OCI-LY3 (cell line): ENCODE measurements around the gene BLOC1S4.
"Not testable (repeated sequence)": the region's sequence is repeated elsewhere in the genome, so short reads cannot be mapped to it uniquely, and the experiment has no call there.

Experiments
- H2AFZ ChIP-seq: fragments of 200-600, 300-600 bp; shearing (Covaris generic); 2 replicates; pipeline ENCODE4 v1.6.0; 2014; ENCODE audit warnings: antibody characterized with exemption, low read depth, low read length
- H3K27ac ChIP-seq: fragments of 200-600, 300-600 bp; sonication (generic); 2 replicates; pipeline ENCODE4 v1.5.1; 2014; ENCODE audit warnings: mild to moderate bottlenecking, low read length, moderate library complexity, mixed read lengths
- H3K27me3 ChIP-seq: fragments of 200-600, 300-600 bp; sonication (generic); 2 replicates; pipeline ENCODE4 v1.6.1; 2014; ENCODE audit warnings: low read depth, low read length, mixed read lengths
- H3K36me3 ChIP-seq: fragments of 200-600, 300-600 bp; sonication (generic); replicated peaks from 2 replicates; pipeline ENCODE3; 2014; ENCODE audit warnings: low read depth, low read length, mixed read lengths
- H3K4me1 ChIP-seq: fragments of 300-600, 200-600 bp; sonication (generic); 2 replicates; pipeline ENCODE4 v1.6.1; 2014; ENCODE audit warnings: low read length, mixed read lengths
- H3K4me2 ChIP-seq: fragments of 200-600, 300-600 bp; sonication (generic); 2 replicates; pipeline ENCODE4 v1.6.1; 2014; ENCODE audit warnings: low read length, mixed read lengths
- H3K4me3 ChIP-seq: fragments of 300-600, 200-600 bp; sonication (generic); 2 replicates; pipeline ENCODE4 v1.5.1; 2014; ENCODE audit warnings: antibody characterized with exemption, mild to moderate bottlenecking, low read length, moderate library complexity
- H3K79me2 ChIP-seq: fragments of 300-600, 200-600 bp; shearing (Covaris generic); 2 replicates; pipeline ENCODE4 v1.6.1; 2014; ENCODE audit warnings: mild to moderate bottlenecking, low read length, mixed read lengths
- H3K9ac ChIP-seq: fragments of 300-600, 200-600 bp; shearing (Covaris generic); 2 replicates; pipeline ENCODE4 v1.6.0; 2014; ENCODE audit warnings: mild to moderate bottlenecking, low read length, moderate library complexity
- H3K9me3 ChIP-seq: fragments of 200-600, 300-600 bp; shearing (Covaris generic); 2 replicates; pipeline ENCODE4 v1.6.1; 2014; ENCODE audit warnings: low read length, mixed read lengths; ENCODE audit not compliant: insufficient read depth
- H4K20me1 ChIP-seq: fragments of 200-600, 300-600 bp; sonication (generic); 2 replicates; pipeline ENCODE4 v1.6.1; 2016; ENCODE audit warnings: low read length, mixed read lengths; ENCODE audit not compliant: insufficient read depth
- CTCF ChIP-seq: fragments of 200-600, 300-600 bp; sonication (generic); IDR thresholded peaks from 2 replicates; pipeline ENCODE4 v1.5.1; 2014; ENCODE audit warnings: antibody characterized with exemption, low read length, low read depth
- EZH2phosphoT487 ChIP-seq: fragments of 200-600 bp; shearing (Covaris generic); IDR thresholded peaks from 2 replicates; pipeline ENCODE4 v1.6.1; 2018; ENCODE audit warnings: antibody characterized with exemption, mixed run types, low read depth

Gene BLOC1S4

GRCh38 chr4:6755088-6755753 lies 39.2 kb downstream of the BLOC1S4 start:
- Histone ChIP-seq H3K4me1 (peaks cover 4% of the 10 kb centered on the region), H3K36me3 (no peaks in the 10 kb centered on the region), H4K20me1 (no peaks in the 10 kb centered on the region), H3K79me2 (no peaks in the 10 kb centered on the region), H3K4me3 (no peak overlapping the region), H3K9me3 (no peaks in the 10 kb centered on the region), H3K27me3 (no peaks in the 10 kb centered on the region), H3K27ac (no peak overlapping the region), H3K9ac (no peak overlapping the region), H3K4me2 (no peak overlapping the region), H2AFZ (no peak overlapping the region)
- no peak for TF ChIP-seq EZH2phosphoT487
- TF ChIP-seq CTCF: no peak

DNA sequence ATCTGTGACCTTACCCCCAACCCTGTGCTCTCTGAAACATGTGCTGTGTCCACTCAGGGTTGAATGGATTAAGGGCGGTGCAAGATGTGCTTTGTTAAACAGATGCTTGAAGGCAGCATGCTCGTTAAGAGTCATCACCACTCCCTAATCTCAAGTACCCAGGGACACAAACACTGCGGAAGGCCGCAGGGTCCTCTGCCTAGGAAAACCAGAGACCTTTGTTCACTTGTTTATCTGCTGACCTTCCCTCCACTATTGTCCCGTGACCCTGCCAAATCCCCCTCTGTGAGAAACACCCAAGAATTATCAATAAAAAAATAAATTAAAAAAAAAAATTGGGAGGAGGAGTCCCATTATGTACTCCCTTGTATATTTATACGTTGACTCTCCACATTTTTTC lies 40.4 kb downstream of the BLOC1S4 start:
- not testable (repeated sequence) for H3K79me2 ChIP-seq, H3K4me2 ChIP-seq, H3K9me3 ChIP-seq, H3K27me3 ChIP-seq, H3K4me1 ChIP-seq, H2AFZ ChIP-seq, H3K36me3 ChIP-seq, H3K4me3 ChIP-seq, H4K20me1 ChIP-seq, H3K9ac ChIP-seq, H3K27ac ChIP-seq

DNA sequence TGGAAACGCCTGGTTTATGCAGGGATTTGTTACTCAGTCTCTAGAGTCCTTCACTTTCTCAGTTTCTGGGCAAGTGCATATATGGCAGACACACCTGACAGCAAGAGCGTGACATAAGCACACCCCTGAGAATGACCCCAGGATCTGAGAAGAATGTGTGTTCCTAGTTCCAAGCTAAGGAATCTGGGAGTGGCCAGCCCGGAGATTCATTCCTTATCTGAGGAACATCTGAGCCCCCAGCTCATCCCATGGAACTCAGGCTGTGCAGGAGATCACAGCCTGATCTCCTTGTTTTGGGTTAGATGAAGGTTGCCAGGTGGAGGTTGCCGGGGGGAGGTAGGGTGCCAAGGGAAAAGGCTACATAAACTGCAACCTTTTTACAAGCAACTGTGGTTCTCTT lies 42.8 kb downstream of the BLOC1S4 start:
- Histone ChIP-seq H3K4me2 (no peak overlapping the region), H3K9me3 (no peaks in the 10 kb centered on the region), H3K4me3 (no peak overlapping the region), H2AFZ (no peak overlapping the region), H3K36me3 (no peaks in the 10 kb centered on the region), H4K20me1 (no peaks in the 10 kb centered on the region), H3K4me1 (peaks cover 4% of the 10 kb centered on the region), H3K27ac (no peak overlapping the region), H3K79me2 (no peaks in the 10 kb centered on the region), H3K27me3 (no peaks in the 10 kb centered on the region), H3K9ac (no peak overlapping the region)
- TF ChIP-seq EZH2phosphoT487 (no peak), CTCF (no peak)

DNA sequence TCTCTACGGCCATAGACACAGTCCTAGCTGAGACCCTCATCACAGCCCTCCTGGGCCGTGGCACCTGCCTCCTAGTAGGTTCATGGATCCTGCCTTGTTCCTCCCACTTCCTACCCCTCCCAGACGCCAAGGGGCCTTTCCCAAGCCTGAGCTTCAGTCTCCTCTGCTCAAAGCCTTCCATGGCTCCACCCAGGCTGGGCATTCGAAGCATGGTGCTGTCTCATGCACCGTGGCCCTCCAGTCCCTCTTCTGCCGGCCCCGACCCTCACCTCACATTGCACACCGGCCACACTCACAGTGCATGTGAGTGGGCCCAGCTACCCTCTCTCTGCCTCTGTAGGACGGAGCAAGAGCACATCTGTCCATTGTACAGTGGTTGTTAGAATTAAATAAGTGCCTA lies 44.9 kb downstream of the BLOC1S4 start:
- Histone ChIP-seq H3K79me2 (no peaks in the 10 kb centered on the region), H3K9me3 (no peaks in the 10 kb centered on the region), H3K4me1 (peaks cover 4% of the 10 kb centered on the region), H3K27me3 (peaks cover 3% of the 10 kb centered on the region; the same call in 1 of the 2 replicates), H3K36me3 (no peaks in the 10 kb centered on the region), H2AFZ (no peak overlapping the region), H3K4me3 (no peak overlapping the region), H3K4me2 (no peak overlapping the region), H3K9ac (no peak overlapping the region), H3K27ac (no peak overlapping the region), H4K20me1 (no peaks in the 10 kb centered on the region)
- TF ChIP-seq CTCF (no peak), EZH2phosphoT487 (no peak)
